NCI-H187 (cell line): Measurements from ENCODE around the gene SVOP.
"Not testable (repeated sequence)": the region's sequence is repeated elsewhere in the genome, so short reads cannot be mapped to it uniquely, and the experiment has no call there.

ENCODE experiments used
- DNase-seq, 2 experiments: peaks; one replicate each; lab custom pipeline; 2025; lab: John Stamatoyannopoulos, UW

The SVOP gene

DNA sequence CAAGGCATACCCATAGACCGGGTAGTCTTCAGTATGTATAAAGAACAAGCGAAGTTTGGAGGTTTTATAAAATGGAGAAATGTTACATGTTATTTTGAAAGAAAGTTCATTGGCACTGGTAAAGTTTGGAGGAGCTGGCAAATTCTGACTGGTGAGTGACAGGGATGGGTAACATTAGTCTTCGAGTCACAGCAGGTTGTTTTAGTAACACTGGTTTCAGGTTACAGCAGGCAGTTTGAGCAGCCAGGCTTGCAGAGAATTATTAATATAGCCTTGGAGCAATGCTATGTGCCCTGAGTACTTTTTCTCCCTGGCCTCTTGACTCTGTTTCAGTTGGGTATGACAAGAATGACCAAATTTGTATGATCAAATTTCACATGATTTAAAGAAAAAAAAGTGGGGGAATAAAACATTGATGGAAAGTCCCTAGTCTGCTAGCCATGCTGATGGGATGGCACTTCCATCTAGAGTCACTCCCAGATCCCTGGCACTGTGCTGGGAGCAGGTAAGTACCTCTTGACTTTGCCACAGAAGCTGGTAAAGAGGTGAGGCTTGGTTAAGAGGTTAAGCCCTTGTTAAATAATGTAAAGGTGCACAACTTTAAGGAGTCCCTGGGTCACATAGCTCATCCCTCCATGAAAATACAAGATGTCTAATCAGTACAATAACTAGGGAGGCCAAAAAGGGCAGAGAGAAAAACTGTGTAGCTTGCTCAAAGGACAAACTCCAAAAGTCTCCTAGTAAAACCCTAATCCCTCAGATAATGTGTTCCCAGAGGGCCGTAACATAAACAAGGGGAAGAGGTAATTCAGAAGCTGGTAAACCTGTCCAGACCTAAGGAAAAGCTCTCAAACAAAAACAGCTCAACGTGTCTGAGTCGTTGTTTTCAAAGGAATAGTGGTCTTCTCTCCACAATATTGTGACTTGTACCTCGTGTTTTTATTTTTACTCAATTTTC, 12.7 kb upstream of the SVOP start:
- peak in 1 of 2 experiments; percentile 37 for DNase-seq

DNA sequence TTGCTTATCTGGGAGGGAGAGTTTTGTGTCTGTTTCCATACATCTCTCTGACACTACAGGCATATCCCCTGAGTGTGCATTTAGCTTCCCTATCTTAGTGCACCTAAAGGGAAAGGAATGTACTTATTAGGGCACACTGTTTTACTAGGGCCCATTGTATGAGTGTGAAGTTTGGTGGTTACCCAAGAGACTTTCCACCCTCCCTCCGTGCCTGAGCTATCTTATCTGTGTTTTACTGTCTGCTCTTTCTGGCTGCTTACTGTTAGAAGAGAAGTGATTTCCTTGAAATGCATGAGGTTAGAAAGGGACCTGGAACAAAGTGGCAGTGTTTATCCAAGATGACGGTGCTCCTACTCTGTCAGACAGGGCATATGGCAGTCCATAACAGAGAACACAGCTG, 8.5 kb upstream of the SVOP start:
- no peak for DNase-seq

DNA sequence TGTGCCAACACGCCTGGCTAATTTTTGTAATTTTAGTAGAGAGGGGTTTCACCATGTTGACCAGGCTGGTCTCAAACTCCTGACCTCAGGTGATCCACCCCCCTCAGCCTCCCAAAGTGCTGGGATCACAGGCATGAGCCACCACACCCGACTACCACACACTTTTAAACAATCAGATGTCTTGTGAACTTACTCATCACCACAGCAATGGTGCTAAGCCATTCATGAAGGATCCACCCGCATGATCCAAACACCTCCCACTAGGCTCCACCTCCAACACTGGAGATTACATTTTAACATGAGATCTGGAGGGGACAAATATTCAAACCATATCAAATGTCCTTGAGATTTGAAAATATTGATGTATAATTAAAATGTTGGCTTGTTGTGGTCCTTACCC, 7.8 kb upstream of the SVOP start:
- DNase-seq: not testable (repeated sequence)

DNA sequence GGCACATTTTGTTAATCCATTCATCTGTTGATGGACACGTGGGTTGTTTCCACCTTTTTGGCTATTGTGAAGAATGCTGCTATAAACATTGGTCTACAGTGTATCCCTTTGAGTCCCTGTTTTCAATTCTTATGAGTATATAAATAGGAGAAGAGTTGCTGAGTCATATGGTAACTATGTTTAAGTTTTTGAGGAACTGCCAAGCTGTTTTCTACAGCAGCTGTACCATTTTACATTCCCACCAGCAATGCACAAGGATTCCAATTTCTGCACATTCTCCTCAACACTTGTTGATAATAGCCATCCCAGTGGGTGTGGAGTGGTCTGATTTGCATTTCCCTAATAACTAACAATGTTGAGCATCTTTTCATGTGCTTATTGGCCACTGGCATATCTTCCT, 6.9 kb upstream of the SVOP start:
- no peak for DNase-seq

DNA sequence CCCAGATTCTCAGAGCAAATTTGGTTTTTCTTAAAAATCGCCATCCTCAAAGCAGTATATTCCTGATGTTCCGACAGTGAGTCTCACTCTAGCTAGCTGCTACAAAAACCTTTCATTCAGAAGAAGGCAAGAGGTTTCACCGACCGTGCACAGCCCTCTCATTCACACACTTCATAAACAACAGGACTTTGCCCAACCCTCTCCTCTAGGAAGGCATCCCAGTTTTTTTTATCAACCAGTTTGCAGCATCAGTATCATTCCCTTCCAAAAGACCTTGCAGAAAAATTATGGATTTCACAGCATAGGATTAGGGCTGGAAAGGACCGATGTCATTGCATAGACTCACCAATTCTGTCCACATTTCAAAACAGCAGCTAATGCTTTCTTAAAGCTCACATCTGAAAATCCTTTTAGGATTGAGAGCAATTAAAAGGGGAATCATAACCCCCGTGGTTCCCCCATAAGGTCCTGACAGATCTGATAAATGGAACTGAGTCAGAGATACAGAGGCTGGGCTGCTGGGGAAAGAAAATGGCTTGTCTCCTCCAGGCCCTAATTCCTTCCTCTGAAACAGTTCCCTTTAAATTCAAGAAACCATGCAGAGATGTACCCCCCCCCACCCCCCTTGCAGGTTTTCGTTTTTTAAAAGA, 597 bp downstream of the SVOP start:
- DNase-seq: peak in 1 of 2 experiments; percentile 50

DNA sequence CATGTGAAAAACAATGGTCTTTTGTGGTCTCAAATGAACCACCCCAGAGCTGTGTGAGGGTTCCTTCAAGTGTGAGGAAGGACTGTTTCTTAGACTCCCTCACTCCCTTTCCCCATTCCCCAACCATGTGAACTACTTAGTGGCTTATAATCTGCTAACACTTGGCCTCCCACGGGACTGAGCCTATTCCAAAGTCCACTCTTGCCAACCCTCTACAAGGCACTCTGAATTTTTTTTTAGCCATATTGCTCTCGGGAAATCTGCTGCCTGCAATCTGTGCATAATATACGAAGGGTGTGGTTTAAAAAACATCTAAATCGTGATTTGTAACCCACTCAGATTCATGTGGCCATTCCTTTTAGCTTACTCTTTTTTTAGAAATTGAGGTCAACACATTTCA, 2.6 kb downstream of the SVOP start:
- no peak for DNase-seq

DNA sequence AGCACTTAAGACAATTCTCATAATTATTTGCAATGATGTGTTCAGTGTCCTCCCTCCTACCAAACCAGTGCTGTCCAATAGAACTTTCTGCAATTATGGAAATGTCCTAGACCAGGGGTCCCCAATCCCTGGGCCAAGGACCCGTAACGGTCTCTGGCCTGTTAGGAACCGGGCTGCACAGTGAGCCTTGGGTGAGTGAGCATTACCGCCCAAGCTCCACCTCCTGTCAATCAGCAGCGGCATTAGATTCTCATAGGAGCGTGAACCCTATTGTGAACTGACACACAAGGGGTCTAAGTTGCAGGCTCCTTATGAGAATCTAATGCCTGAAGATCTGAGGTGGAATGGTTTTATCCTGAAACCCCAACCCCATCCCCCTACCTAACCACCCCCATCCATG, 3.9 kb downstream of the SVOP start:
- DNase-seq: no peak

DNA sequence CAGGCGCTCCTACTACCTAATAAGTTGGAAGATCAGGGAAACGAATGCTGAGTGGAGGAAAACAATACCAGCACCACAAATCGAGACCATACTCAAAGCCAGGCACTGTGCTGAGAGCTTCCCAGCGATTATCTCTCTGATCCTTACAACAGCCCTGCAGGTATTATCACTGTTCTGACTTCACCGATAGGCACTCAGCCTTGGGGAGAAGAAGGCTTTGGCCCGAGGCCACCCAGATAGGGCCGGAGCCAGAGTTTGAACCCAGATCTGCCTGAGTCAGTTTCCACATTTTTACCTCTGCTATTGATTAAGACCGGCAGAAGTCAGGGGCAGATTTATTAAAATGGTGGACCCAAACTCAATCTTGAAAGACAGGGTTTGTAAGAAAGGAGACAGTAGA, 4.9 kb downstream of the SVOP start:
- no peak for DNase-seq

DNA sequence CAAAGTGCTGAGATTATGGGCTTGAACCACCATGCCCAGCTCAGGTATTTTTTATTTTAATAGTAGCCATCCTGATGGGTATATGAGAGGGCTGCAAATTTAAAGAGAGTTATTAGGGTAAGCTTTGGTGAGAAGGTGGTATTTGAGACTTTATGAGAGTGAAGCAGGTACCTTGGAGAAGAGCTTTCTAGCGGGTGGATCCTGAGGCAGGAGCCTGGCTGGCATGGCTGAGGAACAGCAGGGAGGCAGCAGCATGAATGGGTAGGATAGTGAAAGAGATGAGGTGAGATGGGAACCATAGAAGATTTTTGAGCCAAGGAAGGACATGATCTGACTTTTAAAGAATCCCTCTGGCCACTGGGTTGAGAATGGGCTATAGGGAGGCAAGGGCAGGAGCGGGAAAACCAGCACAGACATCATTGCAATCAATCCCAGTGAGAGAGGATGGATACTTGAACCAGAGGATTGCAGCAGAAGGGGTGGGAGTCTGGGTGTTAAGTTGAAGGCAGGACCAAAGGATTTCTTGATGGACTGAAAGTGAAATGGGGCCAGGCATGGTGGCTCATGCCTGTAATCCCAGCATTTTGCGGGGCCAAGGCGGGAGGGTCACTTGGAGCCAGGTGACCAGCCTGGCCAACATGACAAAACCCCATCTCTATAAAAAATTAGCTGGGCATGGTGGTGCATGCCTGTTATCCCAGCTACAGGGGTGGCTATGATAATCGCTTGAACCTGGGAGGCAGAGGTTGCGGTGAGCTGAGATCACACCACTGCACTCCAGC, 5.7 kb downstream of the SVOP start:
- no peak for DNase-seq

DNA sequence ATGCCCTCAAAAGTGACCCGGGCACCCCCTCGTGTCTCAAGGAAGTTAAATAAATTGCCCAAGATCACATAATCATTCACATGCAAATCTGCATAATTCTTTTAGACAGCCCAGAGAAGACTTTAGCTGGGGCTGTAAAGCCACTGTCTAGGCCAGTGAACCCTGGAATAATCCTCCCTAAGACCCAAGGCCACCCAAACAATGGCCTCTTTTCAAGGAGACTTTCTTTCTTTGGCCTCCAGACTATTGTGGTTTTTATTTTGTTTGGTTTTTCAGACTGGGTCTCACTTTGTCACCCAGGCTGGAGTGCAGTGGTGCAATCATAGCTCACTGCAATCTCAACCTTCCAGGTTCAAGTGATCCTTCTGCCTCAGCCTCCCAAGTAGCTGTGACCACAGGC, 10.6 kb downstream of the SVOP start:
- no peak for DNase-seq

DNA sequence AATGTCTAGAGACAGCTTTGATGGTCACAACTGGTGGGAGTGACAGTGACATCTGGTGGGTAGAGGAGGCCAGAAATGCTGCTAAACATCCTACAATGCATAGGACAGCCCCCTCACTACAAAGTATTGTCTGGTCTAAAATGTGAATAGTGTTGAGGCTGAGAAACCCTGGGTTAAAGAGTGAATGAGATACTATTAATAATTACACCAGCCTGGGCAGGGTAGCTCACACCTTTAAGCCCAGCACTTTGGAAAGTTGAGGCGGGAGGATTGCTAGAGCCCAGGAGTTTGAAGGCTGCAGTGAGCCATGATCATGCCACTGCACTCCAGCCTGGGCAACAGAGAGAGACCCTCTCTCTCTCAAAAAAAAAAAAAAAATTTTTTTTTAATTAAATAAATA, 11.1 kb downstream of the SVOP start:
- no peak for DNase-seq

DNA sequence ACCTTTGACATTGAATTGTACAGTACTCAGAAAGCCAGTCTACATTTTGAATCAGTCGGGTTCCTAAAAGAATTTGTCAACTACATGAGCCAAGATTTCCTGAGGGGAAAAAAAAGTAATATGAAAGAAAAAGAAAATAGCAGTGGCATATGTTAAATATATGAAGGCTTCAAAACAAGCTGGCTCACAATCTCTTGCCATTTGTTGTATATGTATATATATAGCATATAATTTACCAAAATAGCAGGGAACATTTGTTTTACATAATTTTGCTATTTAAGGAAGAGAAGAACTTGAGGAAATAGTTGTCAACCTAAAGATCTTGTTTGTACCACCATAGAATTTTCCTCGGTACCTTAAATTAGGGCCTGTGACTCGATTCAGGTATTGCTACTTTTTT, 16.9 kb downstream of the SVOP start:
- no peak for DNase-seq

DNA sequence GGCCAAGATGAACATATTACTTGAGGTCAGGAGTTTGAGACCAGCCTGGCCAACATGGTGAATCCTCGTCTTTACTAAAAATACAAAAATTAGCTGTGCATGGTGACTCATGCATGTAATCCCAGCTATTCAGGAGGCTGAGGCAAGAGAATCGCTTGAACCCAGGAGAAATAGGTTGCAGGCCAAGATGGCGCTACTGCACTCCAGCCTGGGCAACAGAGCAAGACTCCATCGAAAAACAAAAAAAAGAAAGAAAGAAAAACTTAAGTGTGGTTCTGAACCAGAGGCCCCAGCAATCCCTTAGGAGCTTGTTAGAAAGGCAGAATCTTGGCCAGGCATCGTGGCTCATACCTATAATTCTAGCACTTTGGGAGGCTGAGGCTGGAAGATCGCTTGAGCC, 24.5 kb downstream of the SVOP start:
- no peak for DNase-seq

DNA sequence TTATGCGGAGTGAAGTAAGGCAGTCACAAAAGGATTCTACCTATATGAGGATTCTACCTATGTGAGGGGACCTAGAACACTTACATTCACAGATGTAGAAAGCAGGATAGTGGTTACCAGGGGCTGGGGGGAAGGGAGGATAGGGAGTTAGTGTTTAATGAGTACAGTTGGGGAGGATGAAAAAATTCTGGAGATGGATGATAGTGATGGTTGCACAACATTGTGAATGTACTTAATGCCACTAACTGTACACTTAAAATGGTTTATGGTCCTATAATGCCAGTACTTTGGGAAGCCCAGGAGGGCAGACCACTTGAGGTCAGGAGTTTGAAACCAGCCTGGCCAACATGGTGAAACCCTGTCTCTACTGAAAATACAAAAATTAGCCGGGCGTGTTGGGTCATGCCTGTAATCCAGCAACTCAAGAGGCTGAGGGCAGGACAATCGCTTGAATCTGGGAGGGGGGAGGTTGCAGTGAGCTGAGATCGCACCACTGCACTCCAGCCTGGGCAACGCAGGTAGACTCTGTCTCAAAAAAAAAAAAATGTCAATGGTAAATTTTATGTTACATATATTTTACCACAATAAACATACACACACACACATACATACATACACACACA, 25.4 kb downstream of the SVOP start:
- peak; percentile 72 to 87 for DNase-seq

DNA sequence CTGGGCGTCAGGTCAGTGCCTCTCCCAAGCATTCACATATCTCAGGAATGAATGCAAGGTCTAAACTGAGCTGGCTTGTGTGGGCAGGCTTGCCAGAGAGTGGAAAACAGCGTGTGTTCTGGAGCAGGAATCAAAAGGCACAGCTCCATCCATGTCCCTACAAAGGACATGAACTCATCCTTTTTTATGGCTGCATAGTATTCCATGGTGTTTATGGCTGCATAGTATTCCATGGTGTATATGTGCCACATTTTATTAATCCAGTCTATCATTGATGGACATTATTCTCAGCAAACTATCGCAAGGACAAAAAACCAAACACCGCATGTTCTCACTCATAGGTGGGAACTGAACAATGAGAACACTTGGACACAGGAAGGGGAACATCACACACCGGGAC, 30.8 kb downstream of the SVOP start:
- DNase-seq: not testable (repeated sequence)

DNA sequence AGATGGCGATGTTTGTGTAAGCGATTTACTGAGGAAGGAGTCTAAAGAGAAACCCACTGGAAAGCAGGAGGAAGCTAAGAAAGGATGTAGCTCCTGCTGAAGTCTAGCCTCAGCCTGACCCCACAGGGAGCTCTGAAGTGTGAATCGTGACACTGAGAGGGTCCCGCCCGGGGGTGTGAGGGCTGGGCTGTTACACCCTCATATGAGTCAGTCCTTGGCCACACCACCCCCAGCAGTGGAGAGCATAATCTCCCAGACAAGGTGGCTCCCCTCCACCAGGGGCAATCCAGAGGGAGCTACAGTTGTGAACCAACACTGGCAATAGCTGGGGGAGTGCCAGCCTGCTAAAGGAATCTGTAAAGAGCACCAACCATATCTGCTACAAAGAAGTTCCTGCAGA, 31.5 kb downstream of the SVOP start:
- no peak for DNase-seq

DNA sequence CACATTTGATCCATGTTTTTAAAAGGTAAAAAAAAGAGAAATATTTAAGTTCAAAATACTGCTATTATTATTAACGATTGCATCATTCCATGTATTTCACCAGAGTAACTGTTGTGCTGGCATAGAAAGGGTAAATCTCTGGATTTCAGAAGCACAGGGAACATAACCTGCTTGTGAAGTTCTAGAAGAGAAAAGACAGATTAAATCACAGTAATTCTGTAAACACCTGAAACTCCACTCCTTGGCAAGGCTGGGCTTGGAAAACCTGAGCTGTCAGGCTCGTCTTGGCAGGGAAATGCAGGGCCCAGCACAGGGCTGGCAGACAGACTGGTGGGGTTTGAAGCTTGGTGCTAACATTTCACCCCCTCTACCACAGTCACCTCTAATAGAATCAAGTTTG, 35.1 kb downstream of the SVOP start:
- DNase-seq: no peak

DNA sequence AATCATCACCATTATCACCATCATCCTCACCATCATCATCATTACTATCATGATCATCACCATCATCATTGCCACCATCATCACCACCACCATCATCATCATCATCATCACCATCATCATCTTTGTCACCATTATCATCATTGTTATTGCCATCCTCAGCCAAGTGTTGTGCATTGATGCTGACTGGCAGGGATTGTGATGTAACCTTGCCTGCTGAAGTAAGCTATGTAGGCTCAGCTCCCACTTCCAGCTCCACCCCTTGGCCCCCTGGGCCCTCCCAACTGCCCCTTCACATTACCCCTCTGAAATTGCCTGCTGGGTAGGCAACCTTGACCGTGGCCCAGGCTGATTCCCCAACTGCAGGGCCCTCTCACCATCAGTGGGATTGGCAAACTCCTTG, 37.6 kb downstream of the SVOP start:
- DNase-seq: no peak

DNA sequence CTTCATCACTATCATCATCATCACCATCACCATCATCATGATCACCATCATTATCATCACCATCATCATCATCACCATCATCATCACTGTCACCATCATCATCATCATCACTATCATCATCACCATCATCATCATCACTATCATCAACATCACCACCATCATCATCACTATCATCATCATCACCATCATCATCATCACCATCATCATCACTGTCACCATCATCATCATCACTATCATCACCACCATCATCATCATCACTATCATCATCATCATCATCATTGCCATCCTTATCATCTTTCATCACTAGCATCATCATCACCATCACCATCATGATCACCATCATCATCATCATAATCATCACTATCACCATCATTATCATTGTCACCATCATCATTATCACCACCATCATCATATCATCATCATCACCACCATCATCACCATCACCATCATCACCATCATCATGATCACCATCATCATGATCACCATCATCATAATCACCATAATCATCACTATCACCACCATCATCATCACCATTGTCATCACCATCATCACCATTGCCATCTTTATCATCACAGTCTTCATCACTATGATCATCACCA, 38.1 kb downstream of the SVOP start:
- no peak for DNase-seq

DNA sequence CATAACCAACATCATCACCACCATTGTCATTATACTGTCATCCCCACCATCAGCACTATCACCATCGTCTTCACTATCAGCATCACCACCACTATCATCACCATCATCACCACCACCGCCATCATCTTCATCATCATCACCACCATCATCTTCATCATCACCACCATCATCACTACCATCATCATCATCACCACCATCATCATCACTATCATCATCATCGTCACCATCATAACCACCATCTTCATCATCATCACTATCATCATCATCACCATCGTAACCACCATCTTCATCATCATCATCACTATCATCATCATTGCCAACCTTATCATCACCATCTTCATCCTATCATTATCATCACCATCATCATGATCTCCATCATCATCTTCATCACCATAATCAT, 39.0 kb downstream of the SVOP start:
- DNase-seq: no peak

DNA sequence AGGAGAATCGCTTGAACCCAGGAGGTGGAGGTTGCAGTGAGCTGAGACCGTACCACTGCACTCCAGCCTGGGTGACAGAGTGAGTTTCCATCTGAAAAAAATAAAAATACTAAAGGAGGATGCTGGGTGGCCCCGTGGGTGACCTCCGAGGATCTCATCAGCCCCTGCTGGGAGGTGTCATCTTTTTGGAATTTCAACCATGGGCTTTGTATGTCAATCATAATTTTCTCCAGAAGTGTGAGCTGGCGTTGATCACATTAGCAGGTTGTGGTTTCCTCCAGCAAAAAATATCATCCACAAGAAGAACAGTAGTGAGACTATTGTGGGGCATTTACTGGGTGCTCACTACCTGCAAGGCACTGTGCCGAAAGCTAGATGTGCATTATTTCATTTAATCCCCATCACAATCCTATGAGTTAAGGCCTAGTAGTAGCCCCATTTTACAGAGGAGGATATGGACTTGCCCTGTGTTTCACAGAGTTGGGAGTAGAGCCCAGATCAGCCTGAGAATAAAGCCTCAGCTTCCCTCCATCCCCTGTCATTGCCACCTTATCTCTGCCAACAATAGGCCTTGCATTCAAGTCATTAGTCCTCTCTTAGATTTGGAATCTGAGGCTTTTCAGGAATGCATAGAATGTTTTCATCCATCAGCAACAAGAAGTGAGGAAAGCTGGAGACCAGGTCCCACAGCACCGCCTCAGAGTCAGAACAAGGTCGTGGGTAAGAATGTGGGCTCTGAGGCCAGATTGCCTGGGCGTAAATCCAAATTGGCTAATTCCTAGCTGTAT, 39.8 kb downstream of the SVOP start:
- no peak for DNase-seq
